GM21717 (cell line): ENCODE measurements around the gene RPL28.
"Not testable (repeated sequence)": the region's sequence is repeated elsewhere in the genome, so short reads cannot be mapped to it uniquely, and the experiment has no call there.

Experiments
- ATAC-seq: cut with Tn5 transposase; IDR thresholded peaks from one replicate; pipeline ENCODE4 v1.9.1; 2021; ENCODE audit warnings: mild to moderate bottlenecking, moderate library complexity; ENCODE audit not compliant: unreplicated experiment

RPL28 gene

GRCh38 chr19:55391191-55391670 lies 5.5 kb downstream of the RPL28 start:
- ATAC-seq, result no peak

- ATAC-seq, result no peak
Observed at GRCh38 chr19:55391702-55392615, 6.2 kb downstream of the RPL28 start.

GRCh38 chr19:55392820-55393761 lies 7.4 kb downstream of the RPL28 start:
- ATAC-seq, result no peak

GRCh38 chr19:55398200-55398925 lies 12.6 kb downstream of the RPL28 start:
- no peak for ATAC-seq

- no peak for ATAC-seq
Observed at GRCh38 chr19:55400281-55401087, 14.8 kb downstream of the RPL28 start.

GRCh38 chr19:55401390-55401789 lies 15.7 kb downstream of the RPL28 start:
- ATAC-seq, result not testable (repeated sequence)

- ATAC-seq, result no peak
Observed at GRCh38 chr19:55402509-55402908, 16.8 kb downstream of the RPL28 start.

- no peak for ATAC-seq
Observed at GRCh38 chr19:55405638-55406037, 19.9 kb downstream of the RPL28 start.

- no peak for ATAC-seq
Observed at GRCh38 chr19:55406091-55406825, 20.5 kb downstream of the RPL28 start.

- ATAC-seq, result no peak
Observed at GRCh38 chr19:55406826-55407549, 21.3 kb downstream of the RPL28 start.

- ATAC-seq, result not testable (repeated sequence)
Observed at GRCh38 chr19:55407550-55407799, 21.7 kb downstream of the RPL28 start, which contains the start of gene UBE2S. UBE2S (minus strand) TSS chr19:55407788; CDS start chr19:55407589, 199 bp downstream.

GRCh38 chr19:55407800-55408532 lies 22.2 kb downstream of the RPL28 start:
- peak; percentile 80 for ATAC-seq

GRCh38 chr19:55408533-55408872 lies 22.8 kb downstream of the RPL28 start:
- no peak for ATAC-seq

- ATAC-seq, result not testable (repeated sequence)
Observed at GRCh38 chr19:55409179-55409578, 23.4 kb downstream of the RPL28 start.

- ATAC-seq, result no peak
Observed at GRCh38 chr19:55410168-55410567, 24.4 kb downstream of the RPL28 start.

GRCh38 chr19:55418185-55418584 lies 32.5 kb downstream of the RPL28 start:
- no peak for ATAC-seq

GRCh38 chr19:55419103-55419502 lies 33.4 kb downstream of the RPL28 start:
- no peak for ATAC-seq

- ATAC-seq, result no peak
Observed at GRCh38 chr19:55419624-55420236, 34.0 kb downstream of the RPL28 start.
